HG02840 (cell line): Measurements from ENCODE around the gene ELOA.
"Not testable (repeated sequence)": the region's sequence is repeated elsewhere in the genome, so short reads cannot be mapped to it uniquely, and the experiment has no call there.

Experiments
- ATAC-seq: cut with Tn5 transposase; IDR thresholded peaks from one replicate; pipeline ENCODE4 v1.9.1; 2021; ENCODE audit warnings: mild to moderate bottlenecking, moderate library complexity, moderate number of reproducible peaks; ENCODE audit not compliant: unreplicated experiment, low FRiP score

ELOA gene

DNA sequence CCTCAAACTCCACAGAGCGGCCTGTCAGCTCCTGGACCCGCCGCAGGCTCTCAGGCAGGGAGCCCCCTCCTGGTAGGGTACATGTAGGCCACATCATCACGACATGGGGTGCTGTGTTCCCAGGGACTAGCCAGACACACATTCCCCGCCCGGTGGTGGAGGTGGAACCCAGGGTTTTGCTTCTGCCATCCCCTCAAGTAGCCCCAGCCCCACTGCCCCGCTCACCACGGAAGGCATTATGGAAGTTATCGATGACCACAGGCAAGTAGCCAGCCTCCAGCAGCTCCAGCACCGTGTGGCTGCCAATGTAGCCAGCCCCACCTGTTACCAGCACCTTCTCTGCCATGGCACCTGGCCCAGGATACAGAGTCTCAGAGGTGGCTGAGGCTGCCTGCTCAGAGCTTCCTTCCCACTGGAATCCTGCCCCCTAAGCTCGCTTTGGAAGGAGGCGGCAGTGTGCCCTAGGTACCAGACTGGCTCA is 55.4 kb downstream of the ELOA start:
- no peak for ATAC-seq

DNA sequence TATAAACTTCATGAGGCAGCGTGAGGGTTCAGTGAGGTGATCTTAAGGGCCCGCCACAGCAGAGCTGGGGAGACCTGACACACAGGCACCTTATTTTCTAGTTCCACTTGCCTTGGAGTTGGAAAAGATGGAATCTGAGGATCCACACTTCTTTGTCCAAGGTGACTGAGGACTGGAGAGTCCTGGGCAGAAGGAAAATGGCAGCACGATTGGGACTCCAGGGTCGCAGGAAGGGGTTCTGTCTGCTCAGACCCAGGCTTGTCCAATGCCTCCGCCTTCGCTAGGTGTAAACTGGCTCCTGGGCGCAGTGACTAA is 55.9 kb downstream of the ELOA start:
- ATAC-seq, result no peak

DNA sequence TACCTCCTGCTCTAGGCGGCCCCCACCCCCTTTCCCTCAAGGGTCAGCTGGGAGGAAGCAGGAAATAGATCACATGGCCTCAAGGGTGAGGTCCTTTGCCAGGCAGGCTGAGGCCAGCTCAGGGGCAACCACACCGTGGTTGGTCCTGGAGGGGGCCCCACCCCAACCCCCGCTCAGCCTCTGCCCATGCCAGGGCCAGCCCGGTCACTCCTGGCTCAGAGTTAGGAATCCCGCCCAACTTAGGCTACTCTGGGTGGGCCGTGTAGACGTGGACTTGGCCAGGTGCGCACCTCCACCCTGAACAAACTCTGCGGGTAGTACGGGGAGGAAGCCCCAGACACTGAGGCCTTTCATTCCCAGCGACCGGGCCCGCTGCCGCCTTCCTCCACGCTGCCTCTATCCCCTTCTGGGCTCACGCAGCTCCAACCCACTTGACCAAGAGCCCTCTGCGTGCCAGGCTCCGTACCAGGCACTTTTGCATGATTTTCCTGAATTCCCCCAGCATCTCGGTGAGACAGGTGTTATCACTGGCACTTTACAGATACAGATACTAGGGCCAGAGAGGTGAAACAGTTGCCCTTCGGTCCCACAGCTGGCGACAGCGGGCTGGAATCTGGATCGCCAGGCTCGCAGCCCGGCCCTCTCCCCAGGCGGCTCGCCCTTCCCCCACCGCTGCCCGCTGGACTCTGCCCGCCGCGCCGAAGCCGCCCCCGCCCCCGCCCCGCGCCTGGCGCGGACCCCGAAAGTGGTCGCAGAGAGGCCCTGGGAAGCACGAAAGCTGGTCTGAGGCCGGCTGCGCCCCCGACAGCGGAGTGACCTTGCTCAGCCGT is 56.5 kb downstream of the ELOA start:
- ATAC-seq, result peak; percentile 7

DNA sequence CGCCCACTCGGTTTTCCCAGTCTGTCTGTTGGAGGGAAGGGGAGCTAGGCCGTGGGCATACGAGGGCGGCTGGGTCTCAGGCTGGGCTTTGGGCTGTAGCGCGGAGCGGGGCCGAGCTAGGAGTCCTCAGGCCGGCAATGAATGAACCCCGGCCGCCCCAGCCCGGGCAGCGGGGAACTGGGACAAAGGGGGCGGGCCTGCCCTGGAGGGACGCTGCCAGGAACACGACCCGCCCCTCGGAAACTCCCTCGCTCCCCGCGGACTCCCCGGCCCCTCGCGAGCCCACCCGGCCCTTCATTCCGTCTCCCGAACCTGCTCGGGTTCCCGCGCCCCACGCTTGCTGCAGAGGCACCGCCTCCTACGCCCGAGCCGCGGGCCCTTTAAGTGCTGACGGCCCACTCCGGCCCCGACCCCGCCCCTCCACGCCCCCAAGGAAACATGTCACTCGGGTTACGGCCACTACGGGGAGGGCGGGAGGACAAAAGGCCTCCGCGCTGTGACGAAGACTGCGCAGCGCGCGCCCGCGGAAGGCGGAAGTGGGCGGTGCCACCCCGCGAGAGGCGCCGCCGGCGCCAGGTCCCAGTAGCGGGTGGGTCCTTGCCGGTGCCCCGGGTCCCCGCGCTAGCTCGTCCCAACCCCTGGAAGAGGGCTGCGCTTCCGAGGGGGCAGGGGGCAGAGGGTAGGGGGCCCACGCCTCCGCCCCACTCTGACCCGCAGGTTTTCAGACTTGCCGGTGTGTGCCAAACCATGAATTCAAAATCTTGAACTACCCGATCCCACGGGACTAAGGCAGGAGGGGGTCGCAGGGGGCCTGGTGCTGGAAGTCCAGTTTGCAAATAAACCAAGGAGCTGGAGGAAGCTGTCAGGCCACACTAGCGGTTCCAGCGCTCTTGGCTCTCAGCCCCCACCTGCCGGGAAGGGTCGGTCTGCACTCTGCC is 57.4 kb downstream of the ELOA start, which contains the start of gene GALE:
TSS of gene GALE (minus strand) at position 355 of the 938 bp plus-strand sequence. CDS start 1,747 bp downstream, outside the sequence.
- ATAC-seq, result peak; percentile 70

DNA sequence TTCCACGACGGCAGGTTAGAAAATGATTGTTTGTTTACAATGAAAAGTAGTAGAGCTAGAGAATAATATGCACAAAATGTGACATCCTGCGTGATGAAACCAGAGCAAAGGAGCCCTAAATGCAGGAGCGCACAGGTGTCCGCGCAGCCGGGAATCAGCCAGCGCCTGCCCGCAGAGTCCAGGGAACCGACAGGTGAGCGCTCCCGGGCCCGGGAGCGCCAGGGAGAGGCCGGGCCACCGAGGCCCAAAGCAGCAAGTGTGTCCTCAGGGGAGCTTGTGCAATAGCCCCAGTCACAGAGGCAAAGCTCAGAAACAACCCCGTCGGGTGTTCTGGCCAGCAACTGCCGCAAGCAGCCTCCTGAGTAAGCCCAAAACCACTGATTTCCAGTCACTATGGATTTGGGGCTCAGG is 58.1 kb downstream of the ELOA start:
- no peak for ATAC-seq

DNA sequence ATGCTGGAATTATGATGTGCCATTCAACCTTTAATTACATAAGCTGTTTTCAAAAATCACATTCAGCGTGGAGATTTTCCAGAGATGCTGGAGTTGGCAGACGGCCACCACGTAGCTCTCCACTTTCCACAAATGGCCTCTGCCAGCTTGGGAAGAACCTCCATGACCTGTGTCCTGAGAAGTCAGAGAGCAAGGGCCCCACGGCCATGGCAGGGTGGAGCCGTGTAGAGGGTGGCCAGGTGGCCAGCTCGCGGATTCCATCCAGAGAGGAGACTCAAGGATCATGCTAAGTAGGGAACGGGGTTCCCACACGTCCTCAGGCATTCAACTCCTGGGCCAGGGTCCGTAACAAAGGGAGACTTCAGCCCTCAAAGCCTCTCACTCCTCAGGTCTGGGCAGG is 58.6 kb downstream of the ELOA start:
- no peak for ATAC-seq

DNA sequence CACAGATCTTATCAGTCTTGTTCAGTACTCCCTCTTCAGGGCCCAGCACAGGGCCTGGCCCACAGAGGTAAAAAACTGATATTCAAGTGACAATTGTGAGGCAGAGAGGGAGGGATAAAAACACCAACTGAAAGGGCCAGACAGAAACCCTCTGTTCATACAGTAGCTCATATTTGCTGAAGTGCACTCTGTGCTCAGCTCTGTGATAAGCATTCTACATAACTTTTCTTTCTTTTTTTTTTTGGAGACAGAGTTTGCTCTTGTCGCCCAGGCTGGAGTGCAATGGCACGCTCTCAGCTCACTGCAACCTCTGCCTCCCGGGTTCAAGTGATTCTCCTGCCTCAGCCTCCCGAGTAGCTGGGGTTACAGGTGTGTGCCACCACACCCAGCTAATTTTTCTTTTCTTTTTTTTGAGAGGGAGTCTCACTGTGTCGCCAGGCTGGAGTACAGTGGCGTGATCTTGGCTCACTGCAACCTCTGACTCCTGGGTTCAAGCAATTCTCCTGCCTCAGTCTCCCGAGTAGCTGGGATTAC is 59.6 kb downstream of the ELOA start:
- ATAC-seq, result not testable (repeated sequence)

DNA sequence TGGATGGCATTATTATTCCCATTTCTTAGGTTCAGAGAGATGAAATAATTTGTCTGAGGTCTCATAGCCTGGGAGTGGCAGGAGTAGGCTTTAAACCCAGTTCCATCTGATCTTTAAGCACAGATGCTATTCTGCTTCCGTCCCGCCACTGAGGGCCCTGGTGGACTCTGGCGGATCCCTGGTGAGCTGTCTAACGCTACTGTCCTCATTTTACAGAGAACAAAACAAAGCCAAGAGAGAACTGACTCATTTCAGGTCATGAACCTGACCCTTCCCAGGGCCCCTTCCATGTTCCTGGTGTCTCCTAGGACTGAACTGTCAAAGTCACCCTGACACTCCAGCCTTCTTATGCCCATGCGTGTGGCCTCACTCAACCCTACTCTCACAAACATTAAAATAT is 60.4 kb downstream of the ELOA start:
- ATAC-seq, result no peak

DNA sequence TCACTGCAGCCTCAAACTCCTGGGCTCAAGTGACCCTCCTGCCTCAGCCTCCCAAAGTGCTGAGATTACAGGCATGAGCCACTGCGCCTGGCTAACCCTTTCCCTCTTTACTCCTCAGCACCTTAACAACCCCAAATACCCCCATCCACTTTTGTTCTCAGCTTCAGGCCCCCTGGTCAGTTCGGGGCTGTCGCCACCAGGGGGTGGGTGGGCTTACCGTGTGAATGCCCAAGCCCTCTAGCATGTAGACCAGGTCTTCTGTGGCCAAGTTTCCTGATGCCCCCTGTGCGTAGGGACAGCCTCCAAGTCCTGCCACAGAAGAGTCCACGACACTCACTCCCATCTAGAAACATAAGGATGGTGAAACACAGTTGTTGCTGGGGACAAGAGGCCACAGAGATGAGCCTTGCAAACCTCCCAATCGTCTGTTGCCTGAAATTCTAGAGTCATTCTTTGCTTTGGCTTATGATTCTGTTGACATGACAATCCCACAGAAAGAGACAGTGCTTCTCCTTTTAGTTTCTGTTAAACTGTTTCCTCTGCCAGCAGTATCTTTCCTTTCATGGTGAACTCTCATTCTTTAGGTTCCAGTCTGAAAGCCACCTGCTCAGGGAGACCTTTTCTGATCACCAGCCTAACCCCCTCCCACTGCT is 61.0 kb downstream of the ELOA start:
- no peak for ATAC-seq

DNA sequence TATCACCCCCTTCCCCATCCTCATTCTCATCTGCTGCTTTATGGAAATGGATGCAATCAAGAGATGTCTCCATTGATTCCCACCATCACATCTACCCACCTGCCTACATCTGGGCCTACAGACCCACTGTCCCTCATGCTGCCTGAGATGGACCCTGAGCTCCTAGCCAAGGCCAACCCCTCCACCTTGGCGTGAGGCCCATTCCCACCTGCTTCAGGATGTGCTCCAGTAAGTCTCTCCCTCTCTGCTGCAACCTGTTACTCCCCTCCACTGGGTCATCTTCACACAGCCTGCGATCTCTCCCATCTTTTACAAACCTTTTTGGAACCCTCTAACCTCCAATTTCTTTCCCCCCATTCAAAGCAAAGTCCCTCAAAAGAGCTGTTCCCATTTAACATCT is 61.8 kb downstream of the ELOA start:
- ATAC-seq, result no peak

DNA sequence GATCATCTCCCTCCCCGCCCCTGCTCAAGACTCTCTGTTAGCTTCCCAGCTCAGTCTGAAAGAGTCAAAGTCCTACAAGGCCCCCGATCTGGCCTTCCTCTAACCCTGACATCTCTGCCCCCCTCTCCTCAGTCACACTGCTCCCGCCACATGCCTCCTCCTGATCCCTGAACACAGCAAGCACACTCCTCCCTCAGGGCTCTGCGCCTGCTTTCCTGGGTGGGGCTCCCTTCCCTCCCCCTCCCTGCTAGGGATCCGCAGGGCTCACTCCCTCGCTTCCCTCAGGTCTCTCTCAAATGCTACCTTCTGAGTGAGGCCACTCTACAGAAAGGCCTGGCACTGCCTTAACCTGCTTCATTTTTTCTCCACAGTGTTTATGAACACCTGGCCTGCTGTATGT is 63.0 kb downstream of the ELOA start:
- ATAC-seq, result no peak

DNA sequence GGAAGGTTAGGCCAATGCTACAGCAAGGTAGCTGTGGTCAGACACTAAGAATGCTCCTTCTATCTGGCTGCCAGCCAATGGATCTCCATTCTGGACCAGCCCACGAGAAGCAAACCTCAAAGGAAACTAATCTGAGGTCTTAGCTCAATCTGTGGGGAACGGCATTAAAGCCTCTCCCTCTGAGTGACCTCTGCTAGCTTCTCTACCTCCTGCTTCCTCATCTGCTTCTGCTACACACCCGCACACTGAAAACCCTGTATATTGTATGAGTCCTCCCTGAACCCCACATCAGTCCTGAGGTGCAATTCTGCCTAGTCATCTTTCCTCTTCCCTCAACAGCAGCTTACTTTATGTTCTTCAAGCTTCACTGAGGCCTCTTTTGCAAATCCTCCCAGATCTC is 64.2 kb downstream of the ELOA start:
- no peak for ATAC-seq

DNA sequence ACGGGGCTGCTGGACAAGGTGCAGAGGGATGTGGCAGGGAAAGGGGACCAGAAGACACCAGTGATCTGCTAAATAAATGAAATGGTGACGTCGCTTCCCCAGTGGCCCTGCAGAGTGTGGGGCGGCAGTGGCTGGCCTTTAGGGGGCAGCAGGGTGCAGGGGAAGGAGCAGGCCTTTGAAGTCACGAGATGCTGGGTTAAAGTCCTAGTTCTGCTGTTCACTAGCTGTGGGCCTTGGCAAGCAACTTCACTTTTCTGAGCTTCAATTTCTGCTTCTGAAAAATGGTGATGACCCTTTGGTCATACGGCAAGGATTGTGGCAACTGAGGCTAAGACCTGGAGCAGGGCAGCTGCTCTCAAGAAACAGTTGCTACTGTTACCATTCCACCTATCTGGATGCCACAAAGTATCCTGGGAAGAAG is 66.5 kb downstream of the ELOA start:
- no peak for ATAC-seq

DNA sequence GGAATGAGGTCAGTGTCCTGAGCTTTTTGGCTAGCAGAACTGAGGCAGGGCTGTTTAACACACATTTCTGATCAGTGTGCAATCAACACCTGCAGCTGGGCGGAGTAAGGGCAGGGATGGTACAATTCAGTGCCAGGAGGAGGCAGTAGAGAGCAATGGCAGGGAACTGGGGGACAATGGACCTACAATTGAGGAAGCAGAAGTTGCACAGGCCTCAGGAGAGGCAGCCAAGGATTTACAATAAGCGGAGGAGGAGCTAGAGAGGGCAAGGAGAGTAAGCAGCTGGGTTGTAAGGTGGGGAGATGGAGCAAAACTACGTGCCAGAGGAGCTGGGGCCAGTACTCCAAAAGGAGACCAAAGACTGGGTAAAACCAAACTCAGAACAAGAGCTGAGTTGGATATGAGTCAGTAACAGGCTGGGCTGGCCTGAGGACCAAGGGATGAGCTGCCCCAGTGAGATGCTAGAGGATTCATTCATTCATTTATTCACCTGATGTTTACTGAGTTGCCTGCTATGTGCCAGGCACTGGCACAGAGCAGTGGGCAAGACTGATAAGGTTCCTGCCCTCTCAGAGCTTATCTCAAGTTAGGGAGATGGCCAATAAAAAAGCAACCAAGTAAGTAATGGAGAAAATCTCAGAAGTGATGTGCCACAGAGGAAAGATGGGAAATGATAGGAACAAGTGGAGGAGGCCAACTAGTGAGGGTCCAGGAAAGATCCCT is 67.7 kb downstream of the ELOA start:
- ATAC-seq, result no peak
